Measurements from ENCODE around the gene CEP170B. TPM values are rescaled to one million over a fixed set of nuclear protein-coding genes. Genes with fewer than 3 reads are reported as not detected.

CEP170B gene
- total RNA-seq, 1 donor from 2014 or later: 26.5 TPM

- Mint-ChIP-seq H3K9me3 (no peaks in the 10 kb centered on the region), H3K4me3 (no peak overlapping the region), H3K4me1 (ENCODE audit: unreplicated experiment) (no peaks in the 10 kb centered on the region), H3K27me3 (peaks cover 18% of the 10 kb centered on the region), H3K36me3 (no peaks in the 10 kb centered on the region), H3K27ac (no peak overlapping the region)
- DNase-seq (ENCODE audit: extremely low spot score, unreplicated experiment): no peak
- TF ChIP-seq CTCF (conservative IDR thresholded peaks at IDR 0.05): no peak
Observed at GRCh38 chr14:104927901-104928300, 62.8 kb downstream of the CEP170B start.

- no peak overlapping the region for H3K27ac Mint-ChIP-seq
- H3K27me3 Mint-ChIP-seq: peaks cover 18% of the 10 kb centered on the region
- no peaks in the 10 kb centered on the region for H3K9me3 Mint-ChIP-seq
- no peak overlapping the region for H3K4me3 Mint-ChIP-seq
- TF ChIP-seq CTCF (conservative IDR thresholded peaks at IDR 0.05): no peak
- no peaks in the 10 kb centered on the region for H3K4me1 Mint-ChIP-seq (ENCODE audit: unreplicated experiment)
- no peaks in the 10 kb centered on the region for H3K36me3 Mint-ChIP-seq
- no peak for DNase-seq (ENCODE audit: extremely low spot score, unreplicated experiment)
Observed at GRCh38 chr14:104928391-104929133, 63.5 kb downstream of the CEP170B start.

GRCh38 chr14:104929268-104930230 lies 64.5 kb downstream of the CEP170B start:
- no peaks in the 10 kb centered on the region for H3K4me1 Mint-ChIP-seq (ENCODE audit: unreplicated experiment)
- H3K27ac Mint-ChIP-seq: no peak overlapping the region
- H3K9me3 Mint-ChIP-seq: no peaks in the 10 kb centered on the region
- H3K27me3 Mint-ChIP-seq: peaks cover 24% of the 10 kb centered on the region
- no peaks in the 10 kb centered on the region for H3K36me3 Mint-ChIP-seq
- DNase-seq (ENCODE audit: extremely low spot score, unreplicated experiment): no peak
- peak overlapping the region; percentile 7 for H3K4me3 Mint-ChIP-seq
- TF ChIP-seq CTCF (conservative IDR thresholded peaks at IDR 0.05): no peak

GRCh38 chr14:104930526-104931303 lies 65.6 kb downstream of the CEP170B start:
- no peaks in the 10 kb centered on the region for H3K4me1 Mint-ChIP-seq (ENCODE audit: unreplicated experiment)
- no peaks in the 10 kb centered on the region for H3K36me3 Mint-ChIP-seq
- no peak overlapping the region for H3K4me3 Mint-ChIP-seq
- peak; percentile 69 for DNase-seq (ENCODE audit: extremely low spot score, unreplicated experiment)
- H3K27ac Mint-ChIP-seq: no peak overlapping the region
- no peaks in the 10 kb centered on the region for H3K9me3 Mint-ChIP-seq
- peaks cover 35% of the 10 kb centered on the region for H3K27me3 Mint-ChIP-seq
- TF ChIP-seq CTCF (conservative IDR thresholded peaks at IDR 0.05): no peak

- no peak for TF ChIP-seq CTCF (conservative IDR thresholded peaks at IDR 0.05)
- H3K4me1 Mint-ChIP-seq (ENCODE audit: unreplicated experiment): no peaks in the 10 kb centered on the region
- H3K27me3 Mint-ChIP-seq: peaks cover 41% of the 10 kb centered on the region
- H3K9me3 Mint-ChIP-seq: no peaks in the 10 kb centered on the region
- no peak overlapping the region for H3K27ac Mint-ChIP-seq
- no peak overlapping the region for H3K4me3 Mint-ChIP-seq
- H3K36me3 Mint-ChIP-seq: no peaks in the 10 kb centered on the region
- no peak for DNase-seq (ENCODE audit: extremely low spot score, unreplicated experiment)
Observed at GRCh38 chr14:104931304-104931770, 66.3 kb downstream of the CEP170B start.
